NCI-H345 (cell line): ENCODE measurements around the gene IGSF9B.

Experiments
- DNase-seq: peaks from one replicate; lab custom pipeline; 2025; lab: John Stamatoyannopoulos, UW

The IGSF9B gene

DNA sequence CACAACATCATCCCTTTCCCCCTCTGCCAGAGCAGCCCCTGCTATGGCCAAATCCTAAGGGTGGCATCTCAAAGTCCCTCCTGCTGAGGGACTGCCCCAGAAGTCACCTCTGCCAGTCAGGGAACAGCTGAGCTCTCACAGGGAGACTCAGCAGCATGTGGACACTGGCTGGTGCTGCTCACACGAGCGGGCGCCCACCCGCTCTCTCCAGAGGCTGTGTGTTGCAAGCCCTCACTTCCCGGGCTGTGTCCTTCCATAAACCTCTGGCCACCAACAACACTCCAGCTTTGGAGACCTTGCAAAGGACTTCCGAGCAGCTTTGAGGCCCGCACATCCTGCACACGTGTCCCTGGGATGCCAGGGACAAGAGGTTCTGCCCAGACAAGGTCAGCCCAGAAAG is 2.8 kb downstream of the IGSF9B start:
- DNase-seq, result no peak

DNA sequence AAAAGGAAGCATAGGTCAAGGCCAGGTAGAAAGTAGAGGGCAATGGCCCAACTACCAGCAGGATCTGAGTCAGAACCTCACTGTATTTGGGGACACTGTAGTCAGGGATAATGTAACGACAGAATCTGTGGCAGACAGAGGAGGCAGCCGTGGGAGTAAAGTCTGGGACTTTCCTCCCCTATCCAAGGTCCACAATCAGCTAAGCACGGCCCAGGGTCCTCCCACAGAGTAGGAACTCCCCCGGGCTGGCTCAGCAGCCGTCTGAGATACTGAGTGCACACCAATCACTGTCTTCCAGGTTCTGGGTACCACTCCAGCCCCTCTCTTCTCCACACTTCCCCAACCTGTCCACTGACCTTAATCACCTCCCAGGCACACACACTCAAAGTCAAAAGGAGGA is 3.2 kb downstream of the IGSF9B start:
- DNase-seq, result no peak

- no peak for DNase-seq
Observed at GRCh38 chr11:133952199-133953190, 4.3 kb downstream of the IGSF9B start.

DNA sequence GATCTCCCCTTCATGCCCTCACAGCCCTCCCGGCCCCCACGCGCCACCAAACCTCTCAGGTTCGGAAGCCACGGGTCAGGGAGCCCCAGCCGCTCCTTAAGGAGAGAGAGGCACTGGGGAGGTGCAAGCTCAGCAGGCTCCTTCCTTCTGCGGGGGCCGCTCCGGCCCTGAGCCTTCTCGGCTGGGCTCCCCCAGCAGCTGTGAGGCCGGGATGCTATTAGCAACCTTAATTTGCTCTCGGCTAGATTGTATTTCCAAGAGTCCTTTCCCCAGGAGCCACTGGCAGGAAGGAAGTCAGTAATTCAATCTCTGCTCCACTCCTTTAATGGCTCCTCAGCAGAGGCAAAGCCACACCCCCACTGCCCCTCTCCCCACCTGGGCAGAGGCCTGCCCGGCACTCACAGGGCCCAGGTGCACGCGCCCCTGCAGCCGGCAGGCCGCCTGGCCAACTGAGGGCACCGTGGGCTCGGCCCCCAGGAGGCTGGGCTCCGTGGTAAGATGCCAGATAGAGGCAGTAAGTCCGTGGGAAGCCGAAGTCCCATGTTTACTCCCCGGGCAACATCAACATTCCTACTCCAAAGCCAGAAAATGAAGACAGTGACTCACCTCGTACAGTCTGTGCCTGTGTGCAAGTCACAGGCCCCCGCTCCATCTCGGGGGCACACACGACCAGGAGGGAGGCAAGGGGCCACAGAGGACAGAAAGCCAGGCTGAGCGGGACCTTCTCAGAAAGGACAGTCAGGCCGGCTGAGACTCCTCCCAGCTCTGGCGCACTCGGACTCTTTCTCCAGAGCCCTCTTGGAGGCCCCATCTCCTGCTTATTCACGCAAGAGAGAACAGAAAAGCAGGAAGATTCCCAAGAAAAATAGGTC is 5.2 kb downstream of the IGSF9B start:
- DNase-seq, result no peak

- DNase-seq, result no peak
Observed at GRCh38 chr11:133950874-133951326, 5.9 kb downstream of the IGSF9B start.

- DNase-seq, result no peak
Observed at GRCh38 chr11:133950421-133950820, 6.3 kb downstream of the IGSF9B start.

DNA sequence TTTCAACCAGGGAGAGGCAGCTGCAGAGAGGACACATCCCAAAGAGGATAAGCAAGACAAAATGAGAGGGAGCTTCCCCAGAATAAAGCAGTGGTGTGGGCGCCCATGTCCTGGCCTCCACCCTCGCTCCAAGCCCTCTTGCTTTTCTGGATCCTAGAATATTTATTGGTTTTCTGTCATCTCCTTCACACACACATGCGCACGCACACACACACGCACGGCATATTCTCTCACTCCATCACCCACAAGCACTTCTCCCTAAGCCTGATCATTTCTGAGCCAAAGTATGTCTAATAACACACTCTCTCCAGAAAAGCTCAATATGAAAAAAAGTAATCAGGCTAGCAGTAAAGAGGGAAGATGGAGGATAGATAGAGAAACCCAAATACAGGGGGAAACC is 7.6 kb downstream of the IGSF9B start:
- peak; percentile 28 for DNase-seq

GRCh38 chr11:133948711-133949110 is 8.1 kb downstream of the IGSF9B start:
- peak; percentile 78 for DNase-seq

DNA sequence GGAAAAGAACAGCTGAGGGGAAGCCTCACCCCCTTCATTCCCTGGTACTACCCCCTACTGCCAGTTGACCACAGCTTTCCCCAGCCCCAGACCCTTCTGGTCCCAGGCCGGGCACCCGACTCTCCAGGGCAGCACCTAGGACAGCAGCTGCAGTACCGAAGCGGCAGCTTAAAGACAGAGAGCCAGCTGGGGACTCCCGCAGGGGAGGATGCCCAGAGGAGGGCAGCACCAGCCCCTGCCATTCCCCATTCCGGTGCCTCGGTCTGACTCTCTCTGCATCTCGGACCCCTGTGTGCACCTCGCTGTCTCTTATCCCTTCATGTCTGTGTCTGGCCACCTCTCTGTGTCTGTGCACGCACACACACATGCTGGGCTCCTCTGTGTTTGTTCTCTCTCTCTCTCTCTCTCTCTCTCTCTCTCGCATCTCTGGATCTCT is 9.4 kb downstream of the IGSF9B start:
- peak; percentile 54 for DNase-seq

- peak; percentile 82 for DNase-seq
Observed at GRCh38 chr11:133946541-133947318, 10.0 kb downstream of the IGSF9B start.

GRCh38 chr11:133946051-133946450 is 10.7 kb downstream of the IGSF9B start:
- no peak for DNase-seq

DNA sequence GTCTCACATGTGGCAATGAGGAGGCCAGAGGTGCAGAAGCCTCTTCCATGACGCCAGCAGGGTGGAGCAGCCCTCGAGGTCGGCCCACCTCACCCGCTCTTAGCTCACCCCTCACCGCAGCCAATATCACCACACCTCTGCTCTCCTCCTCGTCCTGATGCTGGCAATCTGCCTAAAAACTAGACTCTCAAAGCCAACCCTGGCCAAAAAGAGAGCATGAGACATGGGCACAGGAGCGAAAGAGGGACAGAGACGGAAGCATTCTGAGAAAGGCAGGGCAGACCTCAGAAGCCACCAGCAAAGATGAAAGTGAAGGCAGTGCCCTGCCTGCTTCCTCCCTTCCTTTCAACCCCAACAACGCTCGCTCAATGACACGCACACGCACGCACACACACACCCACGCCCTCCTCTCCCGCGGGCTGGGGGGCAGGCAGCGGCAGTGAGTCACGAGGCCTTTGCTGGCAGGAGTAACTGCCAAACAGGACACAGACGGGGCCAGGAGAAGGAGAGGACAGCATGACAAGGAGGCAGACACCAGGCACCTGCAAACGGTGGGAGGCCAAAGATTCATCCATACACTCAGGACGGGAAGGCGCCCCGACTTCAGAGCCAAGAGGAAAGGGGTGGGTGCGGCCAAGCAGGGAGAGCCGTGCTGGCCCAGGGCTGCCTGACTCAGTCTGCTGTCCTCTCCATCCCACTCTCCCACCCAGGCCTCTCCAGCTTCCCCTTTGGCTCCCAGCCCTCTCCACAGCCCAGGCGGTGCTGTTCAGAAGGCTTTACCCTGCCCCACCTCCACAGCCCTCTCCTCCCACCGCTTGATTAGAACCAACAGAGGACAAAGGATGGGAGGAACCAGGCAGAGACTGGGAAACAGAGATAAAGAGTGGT is 11.4 kb downstream of the IGSF9B start:
- DNase-seq, result no peak

GRCh38 chr11:133943950-133944698 is 12.6 kb downstream of the IGSF9B start:
- DNase-seq, result no peak

DNA sequence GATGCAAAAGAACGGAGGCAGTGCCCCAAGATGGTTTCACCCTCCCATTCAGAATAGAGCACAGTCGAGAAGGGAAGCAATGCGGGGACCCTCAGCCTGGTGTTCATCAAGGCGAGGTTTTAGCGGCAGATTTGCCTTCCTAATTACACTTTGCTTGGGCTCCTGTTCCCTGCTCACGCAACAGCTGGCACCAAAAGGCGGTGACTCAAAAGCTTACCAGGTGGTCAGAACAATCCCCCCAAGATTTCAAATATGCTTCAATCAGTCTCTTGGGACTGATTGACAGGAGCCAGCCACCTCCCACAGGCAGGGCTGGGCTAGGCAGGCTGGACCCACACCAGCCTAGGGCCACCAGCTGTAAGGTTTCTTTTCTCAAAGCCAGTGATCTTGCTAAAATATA is 14.2 kb downstream of the IGSF9B start:
- DNase-seq, result no peak

- no peak for DNase-seq
Observed at GRCh38 chr11:133941546-133941945, 15.2 kb downstream of the IGSF9B start.

- DNase-seq, result no peak
Observed at GRCh38 chr11:133940034-133940433, 16.7 kb downstream of the IGSF9B start.

GRCh38 chr11:133939558-133939957 is 17.2 kb downstream of the IGSF9B start:
- no peak for DNase-seq

GRCh38 chr11:133938166-133938565 is 18.6 kb downstream of the IGSF9B start:
- DNase-seq, result no peak

DNA sequence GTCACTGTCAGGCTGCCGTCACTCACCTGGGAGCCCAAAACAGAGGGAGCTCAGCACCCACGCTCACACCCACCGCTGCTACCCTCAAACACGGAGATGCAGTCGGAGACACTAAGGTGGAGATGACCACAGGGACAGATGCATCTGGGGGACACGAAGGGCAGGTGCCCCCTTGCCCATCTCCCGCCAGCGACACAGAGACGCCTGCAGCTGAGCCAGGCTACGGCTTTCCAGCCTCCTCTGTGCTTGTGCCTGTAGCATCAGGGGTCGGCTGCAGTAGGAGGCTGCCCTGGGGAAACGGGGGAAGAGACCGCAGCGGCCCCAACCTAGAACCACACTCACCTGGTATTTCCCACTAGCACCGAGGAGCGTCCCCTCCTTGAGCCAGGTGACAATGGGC is 19.3 kb downstream of the IGSF9B start:
- no peak for DNase-seq

GRCh38 chr11:133937015-133937414 is 19.8 kb downstream of the IGSF9B start:
- DNase-seq, result no peak
